ENCODE measurements around the gene CAST.

CAST gene

GRCh38 chr5:96645091-96645490 lies 17.1 kb upstream of the CAST start:
- peak; percentile 37 for DNase-seq

- no peak for DNase-seq
These were observed 14.2 kb upstream of the CAST start for GRCh38 chr5:96648023-96648422.

- no peak for DNase-seq
These were observed 13.6 kb upstream of the CAST start for GRCh38 chr5:96648593-96648992.

DNA sequence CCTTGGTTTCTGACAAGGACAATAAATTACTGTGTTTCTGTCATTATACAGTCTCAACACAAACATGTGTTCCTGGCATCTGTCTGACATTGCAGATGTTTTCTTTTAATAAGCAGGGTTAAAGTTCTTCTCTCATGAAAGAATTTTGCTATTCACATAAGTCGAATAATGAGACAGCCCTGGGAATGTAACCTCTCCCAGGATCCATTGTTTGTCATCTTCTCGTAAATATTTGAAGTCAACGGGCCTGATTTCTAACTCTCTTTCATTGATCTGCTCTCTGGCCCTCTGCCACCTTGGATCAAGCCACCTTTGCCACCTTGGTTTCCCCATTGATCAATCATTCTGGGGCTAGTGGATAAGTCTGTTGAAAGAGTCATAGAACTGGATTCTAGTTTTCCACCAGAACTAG lies 12.9 kb upstream of the CAST start:
- no peak for DNase-seq

- DNase-seq: peak; percentile 33
These were observed 12.3 kb upstream of the CAST start for GRCh38 chr5:96649681-96650540.

GRCh38 chr5:96651047-96651446 lies 11.1 kb upstream of the CAST start:
- no peak for DNase-seq

- DNase-seq: no peak
These were observed 10.0 kb upstream of the CAST start for GRCh38 chr5:96651948-96652753.

DNA sequence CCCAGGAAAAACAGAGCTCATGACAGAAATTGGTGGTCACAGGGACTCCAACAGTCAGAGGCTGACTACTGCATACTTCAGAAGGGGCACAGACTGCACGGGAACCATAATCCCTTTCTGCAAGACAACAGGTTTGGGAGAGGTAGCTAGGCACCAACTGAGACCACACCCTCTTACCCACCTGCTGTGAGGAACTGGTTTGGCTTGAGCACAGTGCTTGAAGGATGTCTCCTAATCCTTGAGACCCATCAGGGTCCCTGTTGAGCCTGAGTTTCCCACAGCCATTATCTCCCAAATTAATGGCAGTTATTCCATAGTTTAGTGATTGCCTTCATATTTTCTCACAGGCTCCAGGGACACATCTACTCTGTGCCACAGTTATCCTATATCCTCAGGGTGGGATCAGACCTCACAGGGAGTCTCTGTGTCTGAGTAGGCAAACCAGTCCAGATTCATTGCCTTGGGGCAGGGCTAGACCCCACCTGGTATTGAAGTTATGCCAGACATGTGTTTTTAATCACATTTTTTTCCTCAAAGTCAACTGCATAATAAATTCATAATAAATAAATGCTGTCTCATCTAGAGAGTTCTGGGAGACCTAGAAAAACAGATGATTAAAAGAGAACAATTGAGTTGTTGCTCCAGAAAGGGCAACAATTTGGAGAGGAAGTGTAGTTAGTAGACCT lies 9.3 kb upstream of the CAST start:
- DNase-seq: peak; percentile 38

DNA sequence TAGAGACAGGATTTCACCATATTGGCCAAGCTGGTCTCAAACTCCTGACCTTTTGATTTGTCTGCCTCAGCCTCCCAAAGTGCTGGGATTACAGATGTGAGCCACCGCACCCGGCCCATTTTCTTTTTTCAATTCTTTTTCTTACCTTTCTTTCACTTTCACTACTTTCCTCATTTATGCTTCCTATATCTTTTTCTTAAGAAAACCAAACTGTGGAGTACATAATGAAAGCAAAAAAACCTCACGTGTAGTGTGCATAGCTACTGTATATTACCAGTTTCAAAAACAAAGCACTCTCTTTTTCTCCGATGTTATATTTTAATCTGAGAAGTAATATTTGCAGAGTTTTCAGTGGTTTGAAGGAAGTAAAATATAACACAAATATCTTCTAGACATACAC lies 8.0 kb upstream of the CAST start:
- no peak for DNase-seq

DNA sequence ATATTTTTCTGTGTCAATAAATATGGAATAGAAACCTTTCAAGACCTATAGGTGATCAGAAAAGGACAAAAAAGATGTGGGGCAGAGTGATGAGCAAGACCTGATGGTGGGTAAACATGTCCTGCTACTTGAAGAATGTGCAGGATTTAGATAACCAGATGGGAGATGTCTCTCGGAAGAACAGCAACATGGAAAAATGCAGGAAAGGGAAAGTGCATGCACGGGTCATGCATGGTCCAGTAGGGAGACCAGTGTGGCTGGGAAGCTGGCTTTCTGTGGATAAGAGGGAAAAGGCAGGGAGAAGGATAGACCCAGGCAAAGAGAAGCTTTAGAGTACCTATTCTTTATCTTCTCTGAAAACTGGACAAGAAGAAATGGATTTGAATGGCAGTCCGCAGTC lies 7.1 kb upstream of the CAST start:
- no peak for DNase-seq

GRCh38 chr5:96655506-96655905 lies 6.7 kb upstream of the CAST start:
- DNase-seq: no peak

DNA sequence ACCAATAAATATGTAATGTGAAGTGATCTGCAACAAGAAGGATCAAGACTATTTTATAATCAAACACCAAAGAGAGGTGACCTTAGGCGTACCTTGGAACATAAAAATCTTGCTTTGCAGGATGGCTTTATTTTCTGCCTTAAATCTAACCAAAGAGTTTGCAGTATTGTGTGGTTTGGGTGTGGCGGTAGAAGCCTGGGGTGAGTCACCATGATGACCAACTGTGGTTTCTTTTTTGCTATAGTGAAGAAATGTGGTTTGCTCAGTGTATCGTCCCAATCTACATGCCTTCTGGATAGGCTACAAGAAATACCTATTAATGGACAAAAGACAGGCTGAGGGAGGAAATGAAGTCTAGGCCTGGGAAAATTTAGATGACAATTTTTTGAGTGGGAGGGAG lies 5.1 kb upstream of the CAST start:
- no peak for DNase-seq

DNA sequence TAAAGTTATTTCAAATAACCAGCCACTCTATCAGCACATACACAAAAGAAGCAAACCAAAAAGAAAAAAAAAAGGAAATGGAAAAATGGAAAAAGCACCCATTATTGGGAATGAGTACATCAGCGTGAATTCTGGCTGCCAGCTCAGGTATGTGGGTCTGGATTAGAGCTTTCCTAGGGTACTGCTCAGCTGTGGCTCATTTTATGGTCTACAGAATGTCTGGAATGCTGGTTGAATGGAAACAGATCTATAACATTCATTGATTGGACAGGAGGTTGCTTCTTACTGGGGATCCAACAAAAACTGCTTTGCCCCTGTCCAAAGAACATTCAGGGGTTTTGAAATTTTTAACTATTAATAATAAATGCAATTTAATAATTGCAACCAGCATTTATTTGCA lies 3.9 kb upstream of the CAST start:
- no peak for DNase-seq

DNA sequence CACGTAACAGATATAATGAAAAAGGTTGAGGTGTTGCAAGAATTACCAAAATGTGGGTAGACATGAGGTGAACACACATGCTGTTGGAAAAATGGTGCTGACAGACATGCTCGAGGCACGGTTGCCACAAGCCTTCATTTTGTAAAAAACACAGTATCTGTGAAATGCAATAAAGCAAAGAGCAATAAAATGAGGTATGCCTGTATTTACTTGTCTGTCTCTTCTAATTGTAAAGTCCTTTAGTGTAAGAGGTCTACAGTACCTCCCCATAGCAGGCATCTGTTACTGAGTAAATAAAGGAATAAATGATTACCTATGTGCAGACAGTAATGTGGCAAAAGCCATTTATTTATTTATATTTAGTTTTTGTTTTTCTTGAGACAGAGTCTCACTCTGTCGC lies 3.0 kb upstream of the CAST start:
- no peak for DNase-seq

DNA sequence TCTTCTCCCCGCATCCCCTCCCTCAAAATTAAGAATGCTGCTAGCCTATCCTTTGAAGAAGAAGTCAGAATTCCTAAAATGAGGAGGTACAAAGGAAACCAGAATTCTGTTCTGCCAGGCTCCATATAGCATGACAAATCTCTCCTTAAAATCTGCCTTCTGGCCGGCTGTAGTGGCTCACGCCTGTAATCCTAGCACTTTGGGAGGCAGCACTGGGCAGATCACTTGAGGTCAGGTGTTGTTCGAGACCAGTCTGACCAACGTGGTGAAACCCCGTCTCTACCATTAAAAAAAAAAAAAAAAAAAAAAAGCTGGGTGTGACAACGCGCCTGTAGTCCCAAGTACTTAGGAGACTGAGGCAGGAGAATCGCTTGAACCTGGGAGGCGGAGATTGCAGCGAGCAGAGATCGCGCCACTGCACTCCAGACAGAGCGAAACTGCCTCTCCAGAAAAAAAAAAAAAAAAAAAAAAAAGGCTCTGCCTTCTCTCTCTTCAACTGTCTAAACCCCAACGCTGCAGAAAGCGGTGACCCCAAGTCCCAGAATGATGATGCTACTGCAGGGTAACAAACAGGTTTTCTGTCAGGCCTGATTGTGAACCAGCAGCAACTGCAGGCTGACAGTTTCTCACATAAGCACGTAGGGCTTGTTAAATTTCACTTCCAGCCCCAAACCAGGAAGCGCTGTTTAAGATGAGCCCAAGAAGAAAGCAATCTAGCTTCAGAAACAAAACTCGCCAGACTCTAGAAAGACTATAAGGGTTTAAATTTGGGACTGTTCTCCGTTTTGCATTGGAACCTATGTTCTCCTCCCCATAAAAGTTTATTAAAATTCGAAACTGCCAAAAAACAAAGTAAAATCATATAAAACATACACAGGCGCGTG lies 963 bp upstream of the CAST start:
- DNase-seq: peak; percentile 75

GRCh38 chr5:96662725-96663518 lies 746 bp downstream of the CAST start:
- peak; percentile 88 for DNase-seq

DNA sequence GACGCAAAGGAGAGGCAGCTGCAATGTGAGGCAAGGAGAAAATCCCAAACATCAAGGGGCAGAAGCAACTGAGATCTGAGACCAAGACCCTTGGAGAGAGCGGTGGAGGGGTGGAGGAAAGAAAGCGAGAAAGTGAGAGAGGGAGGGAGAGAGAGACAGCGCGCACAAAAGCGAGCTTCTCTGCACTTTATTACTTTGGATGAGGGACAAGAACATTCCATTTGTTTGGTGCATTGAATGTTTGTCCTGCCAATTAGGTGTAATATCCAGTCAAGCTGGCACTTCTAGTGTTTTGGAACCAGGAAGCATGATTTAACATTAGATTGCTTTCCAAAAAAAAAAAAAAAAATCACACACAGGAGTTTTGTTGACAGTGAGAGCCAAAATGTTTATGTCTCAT lies 1.4 kb downstream of the CAST start:
- DNase-seq: no peak

DNA sequence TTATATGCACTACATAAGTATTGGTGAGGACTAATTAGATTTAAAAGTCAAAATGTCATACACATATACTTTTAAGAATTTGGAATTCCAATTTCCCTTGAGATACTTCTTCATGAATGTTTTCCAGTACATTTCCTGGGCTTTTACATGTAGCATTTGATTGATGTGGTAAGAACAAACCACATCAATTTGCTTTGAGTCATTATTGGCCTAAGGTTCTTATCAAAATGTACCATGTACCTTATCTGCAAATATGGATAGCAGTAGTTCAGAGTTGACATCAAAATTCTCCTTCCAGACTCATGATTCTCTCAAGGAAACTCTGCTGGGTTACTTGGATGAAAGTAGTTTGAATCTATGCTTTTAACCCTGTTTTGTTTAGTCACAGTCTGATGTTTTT lies 2.5 kb downstream of the CAST start:
- no peak for DNase-seq

DNA sequence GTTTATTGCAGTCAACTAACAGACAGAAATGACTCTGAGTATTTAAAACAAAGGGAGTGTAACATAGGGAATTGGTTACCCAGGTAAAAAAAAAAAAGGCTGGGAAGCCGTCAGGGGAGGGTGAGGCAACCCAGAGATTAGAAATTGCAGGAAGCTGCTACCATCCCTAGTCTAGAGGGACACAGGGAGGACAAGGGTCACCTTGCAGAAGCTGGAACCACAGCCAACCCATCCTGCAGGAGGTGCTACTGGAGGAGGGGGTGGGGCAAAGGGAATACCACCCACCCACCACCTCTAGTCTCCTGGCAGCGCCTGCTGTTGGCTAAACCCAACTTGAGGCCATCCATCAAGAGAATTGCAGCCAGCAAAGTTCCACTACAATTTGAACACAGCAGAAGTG lies 6.5 kb downstream of the CAST start:
- DNase-seq: no peak

DNA sequence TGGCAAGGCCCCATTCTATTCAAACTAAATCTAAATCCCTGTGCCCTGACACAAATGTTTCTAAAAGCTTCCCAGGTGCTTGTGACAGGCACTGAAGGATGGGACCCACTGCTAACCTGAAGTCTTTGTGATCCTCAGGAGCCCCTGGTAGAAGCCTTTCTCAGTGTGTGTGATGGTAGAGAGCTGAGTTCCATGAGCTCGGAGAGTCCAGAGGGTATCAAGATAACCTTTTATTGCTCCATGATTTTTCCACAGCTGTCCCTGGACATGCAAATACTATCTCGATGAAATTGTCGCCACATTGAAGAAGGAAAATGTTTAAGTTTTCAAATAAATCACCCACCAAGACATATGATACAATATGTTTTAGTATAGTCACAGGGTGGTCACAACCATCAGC lies 7.7 kb downstream of the CAST start:
- DNase-seq: no peak

GRCh38 chr5:96671441-96671840 lies 9.3 kb downstream of the CAST start:
- DNase-seq: no peak

DNA sequence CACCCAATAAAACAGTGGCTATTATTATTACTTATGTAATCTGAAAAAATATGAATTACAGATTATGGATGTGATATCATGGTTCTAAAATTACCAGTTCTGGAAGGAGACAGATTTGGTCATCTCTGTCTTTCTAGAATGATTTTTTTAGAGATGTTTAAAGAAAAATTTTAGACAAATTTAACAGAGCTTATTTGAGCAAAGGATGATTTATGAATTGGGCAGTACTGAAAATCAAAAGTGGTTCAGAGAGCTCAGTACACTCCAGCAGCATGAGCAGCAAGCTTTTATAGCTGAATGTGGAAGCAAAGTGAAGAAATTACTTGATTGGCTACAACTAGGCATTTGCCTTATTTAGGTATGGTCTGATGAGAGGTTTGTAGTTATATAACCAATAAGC lies 11.0 kb downstream of the CAST start:
- DNase-seq: no peak
